GM12891 (cell line): Measurements from ENCODE around the gene BLM.

ENCODE experiments used
- POLR2AphosphoS5 ChIP-seq: IDR thresholded peaks from 2 replicates; pipeline ENCODE4 v1.6.1; 2011; ENCODE audit warnings: low read depth, low read length, control low read depth
- SPI1 ChIP-seq: IDR thresholded peaks from 2 replicates; pipeline ENCODE4 v1.6.1; 2011; ENCODE audit warnings: low read depth, low read length, control low read depth

DNA sequence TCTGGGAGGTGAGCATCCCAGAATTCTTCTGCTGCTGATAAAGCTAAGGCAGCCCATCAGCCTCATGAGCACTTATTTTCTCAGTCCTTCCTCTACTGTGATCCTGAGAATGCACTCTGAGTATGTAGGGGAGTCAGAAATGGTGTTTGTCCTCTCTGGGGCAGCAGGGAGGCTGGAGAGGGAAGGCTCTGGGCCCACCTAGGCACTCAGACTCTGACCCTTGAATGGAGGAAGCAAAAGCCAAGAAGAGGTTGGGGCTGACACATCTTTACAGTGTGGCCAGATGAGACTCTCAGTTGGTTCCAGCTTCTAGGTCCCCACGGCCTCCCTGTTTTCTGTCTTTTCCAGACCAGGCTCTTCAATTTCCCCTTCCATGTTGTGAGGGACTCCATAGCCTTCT is 36.1 kb upstream of the BLM start:
- TF ChIP-seq SPI1 = no peak
- TF ChIP-seq POLR2AphosphoS5 = no peak
